K562 (cell line): Measurements from ENCODE around the gene OR7A17. TPM values are rescaled to one million over a fixed set of nuclear protein-coding genes. Genes with fewer than 3 reads are reported as not detected.
A peak's percentile ranks its signal among the peaks of the same experiment; 100 is the strongest.

Experiments used
- CCNT2 ChIP-seq: IDR thresholded peaks from 2 replicates; pipeline ENCODE4 v1.6.1; 2011; ENCODE audit warnings: borderline replicate concordance, low read depth, mild to moderate bottlenecking, moderate library complexity, mixed read lengths, low read length; ENCODE audit not compliant: insufficient read length; ENCODE audit errors: extremely low read depth
- CTBP1 ChIP-seq: fragments of 450-650 bp; IDR thresholded peaks from 2 replicates; pipeline ENCODE4 v1.6.1; 2016; ENCODE audit warnings: borderline replicate concordance
- FOXJ2 ChIP-seq: fragments of 200-800 bp; sonication (Bioruptor generic); IDR thresholded peaks from 2 replicates; pipeline ENCODE4 v1.6.1; 2016; ENCODE audit warnings: missing genetic modification characterization, missing compliant biosample characterization
- HMGN3 ChIP-seq: IDR thresholded peaks from 2 replicates; pipeline ENCODE4 v1.6.1; 2011; ENCODE audit warnings: borderline replicate concordance, low read depth, mild to moderate bottlenecking, mixed read lengths, low read length; ENCODE audit not compliant: insufficient read length; ENCODE audit errors: extremely low read depth
- KDM1A ChIP-seq, 2 experiments: fragments of 450-650 bp; IDR thresholded peaks; 2 replicates each; pipeline ENCODE4 v1.6.1; 2016; ENCODE audit warnings: mild to moderate bottlenecking in 2 of 2
- MAFG ChIP-seq: fragments of 450-650 bp; conservative IDR thresholded peaks from 2 replicates; pipeline ENCODE4 v1.6.1; 2016; ENCODE audit warnings: missing genetic modification characterization, missing compliant biosample characterization
- MAFK ChIP-seq: IDR thresholded peaks from 2 replicates; pipeline ENCODE4 v1.6.1; 2011; ENCODE audit warnings: low read length, improper control_type of control experiment
- NFIC ChIP-seq: fragments of 450-650 bp; IDR thresholded peaks from 2 replicates; pipeline ENCODE4 v1.6.1; 2017; ENCODE audit warnings: mild to moderate bottlenecking, inconsistent platforms
- NONO ChIP-seq, 2 experiments: fragments of 200-400 bp in 1 of 2; fragments of 450-650 bp in 1 of 2; formaldehyde crosslinking in 1 of 2; IDR thresholded peaks; 2 replicates each; pipeline ENCODE4 v1.6.1; 2017; ENCODE audit warnings: low read depth in 2 of 2, mild to moderate bottlenecking in 2 of 2, moderate library complexity in 2 of 2, low read length in 1 of 2
- RB1 ChIP-seq: fragments of 450-650 bp; IDR thresholded peaks from 2 replicates; pipeline ENCODE4 v1.6.1; 2017; ENCODE audit warnings: low read depth, mild to moderate bottlenecking
- RBM15 ChIP-seq: fragments of 200-400 bp; formaldehyde crosslinking; IDR thresholded peaks from 2 replicates; pipeline ENCODE4 v1.6.1; 2018; ENCODE audit warnings: mild to moderate bottlenecking, low read length, moderate library complexity; ENCODE audit not compliant: insufficient read depth
- SIN3B ChIP-seq: fragments of 450-650 bp; IDR thresholded peaks from 2 replicates; pipeline ENCODE4 v1.6.1; 2017; ENCODE audit warnings: low read depth, mild to moderate bottlenecking, moderate library complexity
- SIX5 ChIP-seq, 2 experiments: IDR thresholded peaks; 2 replicates each; pipeline ENCODE4 v1.6.1; 2011; ENCODE audit warnings: low read length in 2 of 2, borderline replicate concordance in 1 of 2, low read depth in 1 of 2, mild to moderate bottlenecking in 1 of 2, moderate library complexity in 1 of 2; ENCODE audit not compliant: insufficient read depth in 1 of 2
- TAL1 ChIP-seq: fragments of 450-650 bp; IDR thresholded peaks from 2 replicates; pipeline ENCODE4 v1.6.1; 2016; ENCODE audit warnings: mild to moderate bottlenecking
- TCF3 ChIP-seq: sonication (generic); formaldehyde crosslinking; IDR thresholded peaks from 2 replicates; pipeline ENCODE4 v1.4.0; 2020; ENCODE audit warnings: mild to moderate bottlenecking, missing genetic modification reagents
- TCF7L2 ChIP-seq: fragments of 150-350 bp; IDR thresholded peaks from 2 replicates; pipeline ENCODE4 v1.6.1; 2016; ENCODE audit warnings: low read depth, mild to moderate bottlenecking, low read length, moderate library complexity
- TEAD4 ChIP-seq, 2 experiments: sonication (generic) in 1 of 2; formaldehyde crosslinking in 1 of 2; IDR thresholded peaks; 2 replicates each; pipeline versions ENCODE4 v1.6.1 to v1.8.0; 2012 to 2022; ENCODE audit warnings: borderline replicate concordance in 1 of 2, inconsistent platforms in 1 of 2, low read length in 1 of 2, mild to moderate bottlenecking in 1 of 2, missing genetic modification reagents in 1 of 2
- ZKSCAN1 ChIP-seq: fragments of 150-350 bp; IDR thresholded peaks from 2 replicates; pipeline ENCODE4 v1.6.1; 2016; ENCODE audit warnings: low read depth, low read length
- ZKSCAN3 ChIP-seq: fragments of 250-450 bp; sonication (Bioruptor Pico); IDR thresholded peaks from 2 replicates; pipeline ENCODE4 v1.4.0; 2020
- ZNF589 ChIP-seq: fragments of 200-800 bp; sonication (Bioruptor generic); IDR thresholded peaks from 2 replicates; pipeline ENCODE4 v1.6.1; 2016; ENCODE audit warnings: low read depth, missing genetic modification characterization, missing compliant biosample characterization
- polyA plus RNA-seq, 8 experiments: library from polyadenylated mRNA; depleted of rRNA in 4 of 8; stranded (reverse) in 5 of 8; unstranded in 3 of 8; fragments of >200 nt; fragmentation: Nextera tagmentation in 2 of 8; fragmentation: Illumina TruSeq in 1 of 8; extraction: Ambion mirVana in 2 of 8; extraction: Trizol in 1 of 8; gene quantifications; 2 replicates each; pipeline versions ENCODE4 v1.2.1 to v1.2.3, GENCODE V29; 2011 to 2014; ENCODE audit warnings: inconsistent platforms in 1 of 8, missing spikeins in 1 of 8
- total RNA-seq, 7 experiments: library from RNA; depleted of rRNA in 6 of 7; stranded (reverse); fragments of >200 nt in 6 of 7; fragmentation: Illumina TruSeq in 2 of 7; extraction: Trizol in 2 of 7; gene quantifications; 2 replicates each; pipeline versions ENCODE4 v1.2.1 to v1.2.3, GENCODE V29; 2011 to 2021; ENCODE audit warnings: low replicate concordance in 1 of 7
- TF ChIP-seq, protein P1 (sequence below), 2 experiments: fragments of 450-650 bp; formaldehyde crosslinking in 1 of 2; IDR thresholded peaks; 2 replicates each; pipeline versions ENCODE4 v1.4.0 to v1.6.1; 2014 to 2020; ENCODE audit warnings: mild to moderate bottlenecking in 2 of 2, borderline replicate concordance in 1 of 2, low read depth in 1 of 2

OR7A17 gene
- total and polyA plus RNA-seq, 9 of the 15 experiments (the other 6 are each of a cell fraction or from before 2014, with no cell fraction given): not detected

DNA sequence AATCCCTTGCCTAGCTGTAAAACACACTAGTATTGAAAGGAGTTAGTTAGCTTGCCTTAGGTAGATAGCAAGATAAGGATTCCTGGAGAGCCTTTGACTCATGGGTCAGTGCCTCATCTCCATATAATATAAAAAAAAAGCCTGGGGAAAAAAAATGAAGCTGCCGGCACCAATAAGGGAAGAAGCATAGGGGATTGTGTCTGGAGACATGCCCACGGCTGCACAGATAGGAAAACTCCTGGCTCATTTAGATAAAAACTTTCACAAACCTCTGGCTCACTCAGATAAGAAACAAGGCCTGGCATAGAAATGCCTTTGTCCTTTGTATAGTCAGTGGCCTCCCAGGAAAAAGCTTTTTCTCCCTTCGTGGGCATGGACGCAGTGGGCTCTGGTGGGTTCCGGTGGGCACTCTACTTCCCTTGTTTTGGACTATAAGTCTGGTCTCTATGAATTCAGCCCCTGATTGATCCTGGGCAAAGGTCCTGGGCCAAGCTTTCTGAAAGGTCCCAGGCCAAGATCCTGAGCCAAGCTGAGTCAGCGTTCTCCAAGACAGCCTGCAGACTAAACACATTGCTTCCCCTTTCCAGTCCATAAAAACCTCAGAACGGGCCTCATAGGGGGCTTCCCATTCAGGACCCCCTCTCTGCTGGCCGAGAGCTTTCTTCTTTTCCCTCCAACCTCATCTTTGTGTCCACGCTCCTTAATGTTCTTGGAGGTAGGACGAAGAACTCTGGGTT lies 4.9 kb upstream of the OR7A17 start (continued):
- TF ChIP-seq CCNT2 (peak; percentile 94), TEAD4 (IDR thresholded peaks at IDR 0.05; ENCODE audit: low read length) (peak; percentile 93), TEAD4 (CRISPR knock-in tag; IDR thresholded peaks at IDR 0.05; ENCODE audit: borderline replicate concordance) (no peak), ZNF589 (peak; percentile 88; the same call in 1 of the 2 replicates), FOXJ2 (tag) (0 out of 2 replicates have a peak, but pooled peaks have one; percentile 41), SIX5 (IDR thresholded peaks at IDR 0.05; ENCODE audit: borderline replicate concordance in 1 of 2, insufficient read depth in 1 of 2, low read depth in 1 of 2, low read length in 2 of 2) (no peak), TAL1 (peak; percentile 96), HMGN3 (peak; percentile 81), NFIC (peak; percentile 81), TCF3 (peak; percentile 88), MAFG (tag) (peak; percentile 97), CTBP1 (peak; percentile 53; the same call in 1 of the 2 replicates), NONO (IDR thresholded peaks at IDR 0.05; ENCODE audit: low read depth in 2 of 2, low read length in 1 of 2) (no peak), RB1 (no peak), SIN3B (no peak), MAFK (peak; percentile 94), KDM1A (IDR thresholded peaks at IDR 0.05) (peak in 1 of 2 experiments; percentile 37; a peak in 1 of 4 replicates), TCF7L2 (no peak), ZKSCAN3 (CRISPR knock-in tag) (no peak), ZKSCAN1 (no peak), RBM15 (no peak)
- TF ChIP-seq, protein P1, sequence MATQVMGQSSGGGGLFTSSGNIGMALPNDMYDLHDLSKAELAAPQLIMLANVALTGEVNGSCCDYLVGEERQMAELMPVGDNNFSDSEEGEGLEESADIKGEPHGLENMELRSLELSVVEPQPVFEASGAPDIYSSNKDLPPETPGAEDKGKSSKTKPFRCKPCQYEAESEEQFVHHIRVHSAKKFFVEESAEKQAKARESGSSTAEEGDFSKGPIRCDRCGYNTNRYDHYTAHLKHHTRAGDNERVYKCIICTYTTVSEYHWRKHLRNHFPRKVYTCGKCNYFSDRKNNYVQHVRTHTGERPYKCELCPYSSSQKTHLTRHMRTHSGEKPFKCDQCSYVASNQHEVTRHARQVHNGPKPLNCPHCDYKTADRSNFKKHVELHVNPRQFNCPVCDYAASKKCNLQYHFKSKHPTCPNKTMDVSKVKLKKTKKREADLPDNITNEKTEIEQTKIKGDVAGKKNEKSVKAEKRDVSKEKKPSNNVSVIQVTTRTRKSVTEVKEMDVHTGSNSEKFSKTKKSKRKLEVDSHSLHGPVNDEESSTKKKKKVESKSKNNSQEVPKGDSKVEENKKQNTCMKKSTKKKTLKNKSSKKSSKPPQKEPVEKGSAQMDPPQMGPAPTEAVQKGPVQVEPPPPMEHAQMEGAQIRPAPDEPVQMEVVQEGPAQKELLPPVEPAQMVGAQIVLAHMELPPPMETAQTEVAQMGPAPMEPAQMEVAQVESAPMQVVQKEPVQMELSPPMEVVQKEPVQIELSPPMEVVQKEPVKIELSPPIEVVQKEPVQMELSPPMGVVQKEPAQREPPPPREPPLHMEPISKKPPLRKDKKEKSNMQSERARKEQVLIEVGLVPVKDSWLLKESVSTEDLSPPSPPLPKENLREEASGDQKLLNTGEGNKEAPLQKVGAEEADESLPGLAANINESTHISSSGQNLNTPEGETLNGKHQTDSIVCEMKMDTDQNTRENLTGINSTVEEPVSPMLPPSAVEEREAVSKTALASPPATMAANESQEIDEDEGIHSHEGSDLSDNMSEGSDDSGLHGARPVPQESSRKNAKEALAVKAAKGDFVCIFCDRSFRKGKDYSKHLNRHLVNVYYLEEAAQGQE (IDR thresholded peaks at IDR 0.05; ENCODE audit: borderline replicate concordance): no peak
- TF ChIP-seq, protein P1 (CRISPR knock-in tag; IDR thresholded peaks at IDR 0.05; ENCODE audit: low read depth): no peak
